Measurements from ENCODE around the gene DALRD3.

The DALRD3 gene

GRCh38 chr3:48974076-48974864 is 44.1 kb downstream of the DALRD3 start:
- no peak for DNase-seq

GRCh38 chr3:48970586-48970985 is 47.8 kb downstream of the DALRD3 start:
- no peak for DNase-seq

GRCh38 chr3:48966876-48967361 is 51.5 kb downstream of the DALRD3 start:
- no peak for DNase-seq

GRCh38 chr3:48966367-48966766 is 52.0 kb downstream of the DALRD3 start:
- no peak for DNase-seq
